HG03457 (cell line): ENCODE data around the gene IDS.

ENCODE experiments used
- ATAC-seq: cut with Tn5 transposase; IDR thresholded peaks from one replicate; pipeline ENCODE4 v1.9.1; 2021; ENCODE audit warnings: moderate number of reproducible peaks; ENCODE audit not compliant: unreplicated experiment

The IDS gene

DNA sequence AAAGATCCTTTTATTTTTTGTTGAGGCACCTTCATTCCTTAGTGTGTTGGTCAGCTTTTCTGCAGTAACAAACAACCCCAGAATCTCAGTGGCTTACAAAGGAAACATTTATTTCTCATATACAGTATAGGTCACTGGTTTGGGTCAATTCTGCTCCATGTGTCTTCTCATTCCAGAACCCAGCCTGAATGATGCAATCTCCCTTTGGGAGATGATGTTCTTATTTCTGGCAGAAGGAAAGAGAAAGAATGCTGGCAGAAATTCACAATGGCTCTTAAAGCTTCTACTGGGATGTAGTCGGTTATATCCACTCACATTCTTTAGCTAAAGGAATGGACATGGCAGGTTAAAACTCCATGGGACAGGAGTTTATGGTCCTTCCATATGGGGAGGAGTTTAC lies 42.3 kb downstream of the IDS start:
- ATAC-seq = no peak

DNA sequence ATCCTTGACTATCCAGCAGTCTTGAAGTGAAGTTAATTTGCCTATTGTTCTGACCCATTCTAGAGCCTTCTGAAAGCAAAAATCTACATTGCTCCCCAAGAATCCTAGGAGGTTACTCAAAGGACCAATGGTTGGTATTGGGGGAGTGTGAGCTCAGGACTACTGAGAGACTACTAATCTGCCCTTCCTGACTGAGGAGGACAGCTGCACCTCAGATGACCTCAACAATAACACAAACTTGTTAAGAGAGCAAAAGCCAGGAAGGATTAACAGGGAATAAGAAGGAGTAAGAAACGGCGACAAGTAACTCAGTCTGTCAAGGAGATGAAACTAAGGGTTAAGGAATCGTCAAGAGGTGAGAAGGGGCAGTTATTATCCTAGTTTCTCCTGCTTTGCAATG lies 43.4 kb downstream of the IDS start:
- no peak for ATAC-seq

DNA sequence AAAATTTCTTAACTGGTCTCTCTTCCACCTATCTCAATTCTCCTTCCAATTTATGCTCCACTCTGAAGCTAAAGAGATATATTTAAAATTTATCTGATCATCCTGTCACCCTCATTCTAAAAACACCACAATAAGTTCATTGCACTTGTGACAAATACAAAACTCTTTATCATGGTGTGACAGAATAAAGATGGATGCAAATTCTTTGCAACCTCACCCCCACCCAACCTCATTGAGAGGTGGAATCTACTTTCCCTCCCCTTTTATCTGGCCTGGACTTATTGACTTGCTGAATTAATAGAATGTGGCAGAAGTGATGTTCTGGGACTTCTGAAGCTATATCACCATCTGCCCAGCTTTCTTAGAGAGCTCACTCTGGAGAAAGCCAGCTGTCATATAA lies 46.5 kb downstream of the IDS start:
- ATAC-seq = no peak

DNA sequence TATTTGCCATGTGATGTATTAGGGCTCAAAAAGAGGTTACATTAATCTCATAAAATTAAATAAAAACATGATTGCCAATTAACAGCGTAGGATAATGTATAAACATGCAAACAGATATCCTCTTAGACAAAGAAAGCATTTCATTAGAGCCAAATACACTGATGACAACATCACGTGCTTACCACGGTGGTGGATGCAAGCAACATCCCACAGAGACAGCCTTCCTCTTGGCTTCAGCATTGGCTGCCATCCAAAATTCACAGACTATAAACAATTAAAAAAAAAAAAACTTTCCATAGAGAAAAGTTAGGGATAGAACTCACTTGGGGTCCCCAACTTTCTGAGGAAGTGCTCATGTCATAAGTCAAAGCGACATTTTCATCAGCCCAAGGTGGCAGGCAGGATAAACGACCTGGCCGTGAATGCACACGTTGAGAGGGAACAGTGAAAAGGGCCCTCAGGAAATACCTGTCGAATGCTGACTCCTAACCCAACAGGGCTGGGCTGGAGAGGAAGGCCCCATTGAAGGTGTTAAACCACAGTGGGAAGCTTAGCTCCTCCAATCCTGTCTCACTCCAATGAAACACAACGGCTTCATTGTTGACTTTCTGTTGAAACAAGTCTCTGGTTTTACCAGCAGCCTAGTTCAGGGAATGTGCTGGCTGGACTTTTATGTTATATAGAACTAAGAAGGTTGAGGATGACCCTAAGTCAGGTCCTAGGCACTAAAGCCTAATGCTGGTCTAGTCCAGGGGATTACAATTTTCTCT lies 48.4 kb downstream of the IDS start:
- ATAC-seq = no peak

DNA sequence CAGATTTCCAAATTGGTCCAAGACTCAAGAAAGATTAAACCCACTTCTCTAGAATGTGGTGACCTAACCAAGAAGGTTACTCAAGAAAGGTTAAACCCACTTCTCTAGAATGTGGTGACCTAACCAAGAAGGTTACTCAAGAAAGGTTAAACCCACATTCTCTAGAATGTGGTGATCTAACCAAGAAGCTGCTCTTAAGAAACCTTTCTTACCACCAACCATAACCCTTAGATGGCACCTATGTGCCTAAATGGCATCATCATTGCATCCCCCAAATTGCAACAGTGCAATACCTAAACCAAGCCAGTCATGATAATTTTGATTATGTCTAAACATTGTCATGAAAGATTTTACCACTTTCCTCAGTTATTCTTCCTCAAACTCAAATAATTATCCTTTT lies 49.2 kb downstream of the IDS start:
- no peak for ATAC-seq

DNA sequence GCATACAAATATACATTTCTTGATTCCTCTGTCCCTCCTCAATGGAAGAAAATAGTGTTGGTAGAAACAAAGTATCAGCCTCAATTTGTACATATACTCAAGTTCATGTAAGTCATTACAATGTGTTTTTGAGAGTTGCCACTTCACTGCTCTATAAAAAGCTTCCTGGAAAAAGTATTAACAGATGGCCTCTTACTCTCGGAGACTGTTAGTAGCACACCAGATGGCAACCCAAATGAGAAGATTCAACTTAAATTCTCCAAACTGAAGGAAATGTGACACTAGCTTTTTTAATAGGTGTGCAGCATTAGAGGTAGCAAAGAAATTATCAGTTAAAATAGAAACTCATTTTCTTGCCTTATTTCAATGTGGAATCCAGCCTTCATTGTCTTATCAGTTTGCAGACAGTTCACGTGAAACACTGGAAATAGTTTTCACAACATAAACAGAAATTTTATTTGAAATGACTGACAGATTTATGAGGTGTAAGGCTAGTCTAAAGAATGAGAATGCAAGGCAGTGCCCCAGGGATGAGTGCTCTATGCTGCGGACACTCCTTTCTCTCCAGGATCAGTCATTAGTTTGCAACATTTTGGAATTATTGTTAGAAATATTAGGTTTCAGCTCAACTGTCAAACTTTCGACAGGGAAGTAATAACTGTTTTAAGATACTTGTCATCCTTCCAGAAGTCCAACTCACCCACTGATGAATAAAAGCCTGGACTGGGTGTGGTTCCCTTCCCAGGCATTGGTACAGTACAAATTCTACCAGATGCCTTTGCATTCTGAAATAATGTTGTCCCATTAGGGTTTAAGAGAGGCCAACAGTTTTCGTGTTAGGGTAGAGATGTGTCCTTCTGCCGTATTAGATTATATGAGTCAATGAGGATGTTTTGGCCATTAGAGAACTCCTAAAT lies 50.9 kb downstream of the IDS start:
- no peak for ATAC-seq

DNA sequence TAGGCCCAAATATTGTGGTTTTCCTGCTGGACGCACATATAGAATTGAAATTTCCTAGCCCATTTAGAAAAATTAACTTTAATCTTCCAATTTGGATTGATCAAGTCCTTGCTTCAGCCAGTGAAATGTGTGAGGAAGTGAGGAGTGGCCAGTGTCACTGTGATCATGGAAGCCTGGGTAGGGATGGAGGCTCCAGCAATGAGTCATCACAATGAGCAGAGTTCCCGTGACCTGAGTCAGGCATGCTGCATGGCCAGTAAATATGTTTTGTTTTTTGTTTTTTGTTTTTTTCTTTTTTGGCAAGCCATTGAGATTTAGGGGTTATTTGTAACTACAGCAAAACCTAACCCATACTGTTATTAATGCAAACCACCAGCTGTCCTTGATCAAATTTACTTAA lies 52.1 kb downstream of the IDS start:
- ATAC-seq = no peak

DNA sequence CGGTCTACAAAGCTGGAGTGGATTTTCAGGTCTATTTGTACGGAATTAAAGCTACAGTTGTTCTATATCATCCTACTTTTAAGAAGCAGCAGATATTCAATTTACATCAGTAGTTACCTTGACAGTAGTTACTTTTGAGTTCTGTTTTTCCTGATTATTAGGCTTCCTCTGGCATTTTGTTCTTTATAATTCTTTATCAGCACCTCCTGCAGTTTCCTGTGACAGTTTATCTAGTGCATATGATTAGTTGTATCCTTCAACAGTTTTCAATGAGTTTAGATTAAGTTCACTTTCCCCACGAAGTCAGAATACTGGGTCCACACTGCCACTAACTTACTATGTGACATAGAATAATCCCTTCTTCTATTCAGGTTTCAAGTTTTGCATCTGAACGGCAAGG lies 71.7 kb downstream of the IDS start:
- ATAC-seq = no peak

DNA sequence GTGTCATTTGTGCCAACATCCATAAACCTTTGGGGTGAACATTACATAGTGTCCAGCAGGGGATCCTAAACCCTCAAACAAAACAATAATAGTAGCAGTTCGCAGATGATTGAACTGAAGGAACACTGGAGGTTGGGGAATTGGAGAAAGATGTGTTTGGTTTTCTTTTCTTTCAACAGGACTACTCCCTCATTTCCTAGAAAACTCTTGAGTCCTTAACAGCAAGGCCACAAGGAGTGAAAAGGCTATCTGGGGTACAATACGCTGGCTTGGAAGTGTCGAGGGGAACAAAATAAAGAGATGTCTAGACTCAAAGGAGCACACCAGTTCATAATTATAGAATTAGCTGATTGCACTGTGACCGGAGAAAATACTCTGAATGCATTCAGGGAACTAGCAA lies 72.1 kb downstream of the IDS start:
- ATAC-seq = no peak
